NB4 (cell line): ENCODE measurements around the gene C11orf21.

Experiments
- CTCF ChIP-seq: IDR thresholded peaks from one replicate; pipeline ENCODE4 v1.5.1; 2012; ENCODE audit warnings: low read depth, low read length
- MYC ChIP-seq: IDR thresholded peaks from 2 replicates; pipeline ENCODE4 v1.6.1; 2011; ENCODE audit warnings: low read depth, low read length
- POLR2A ChIP-seq: IDR thresholded peaks from 2 replicates; pipeline ENCODE4 v1.6.1; 2011; ENCODE audit warnings: mild to moderate bottlenecking; ENCODE audit not compliant: insufficient read length; ENCODE audit errors: extremely low read depth

- TF ChIP-seq POLR2A (no peak), CTCF (peak; percentile 38), MYC (no peak)
These were observed 32.0 kb downstream of the C11orf21 start for GRCh38 chr11:2269601-2270321.
